Panc1 (cell line): ENCODE results near the gene TEN1.

ENCODE experiments used
- TF ChIP-seq, protein P1 (sequence below): fragments of 450-650 bp; IDR thresholded peaks from 2 replicates; pipeline ENCODE4 v1.5.1; 2017; ENCODE audit warnings: mild to moderate bottlenecking
- TF ChIP-seq, protein P2 (sequence below), 2 experiments: IDR thresholded peaks; 2 replicates each; pipeline ENCODE4 v1.6.1; 2011 to 2012; ENCODE audit warnings: low read depth in 2 of 2, control low read depth in 1 of 2, low read length in 1 of 2, mild to moderate bottlenecking in 1 of 2, moderate library complexity in 1 of 2; ENCODE audit not compliant: insufficient read depth in 1 of 2

DNA sequence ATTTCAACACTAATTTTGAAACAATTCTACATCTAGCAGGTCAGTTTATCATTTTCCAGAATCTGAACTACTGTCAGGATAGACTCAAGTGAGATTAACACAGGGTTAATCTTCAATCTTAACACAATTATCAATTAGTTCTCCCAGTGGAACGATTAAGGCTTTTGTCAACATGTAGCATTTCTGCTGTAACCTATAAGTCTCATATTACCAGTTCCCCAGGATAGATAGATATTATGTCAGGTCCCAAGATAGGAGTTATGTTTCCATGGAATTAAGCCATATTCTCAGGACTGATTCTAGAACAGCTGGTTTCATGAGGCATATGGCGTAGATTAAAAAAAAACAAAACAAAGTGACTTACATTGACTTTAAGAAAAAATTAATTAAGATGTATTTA, 33.8 kb upstream of the TEN1 start:
- TF ChIP-seq, protein P1, sequence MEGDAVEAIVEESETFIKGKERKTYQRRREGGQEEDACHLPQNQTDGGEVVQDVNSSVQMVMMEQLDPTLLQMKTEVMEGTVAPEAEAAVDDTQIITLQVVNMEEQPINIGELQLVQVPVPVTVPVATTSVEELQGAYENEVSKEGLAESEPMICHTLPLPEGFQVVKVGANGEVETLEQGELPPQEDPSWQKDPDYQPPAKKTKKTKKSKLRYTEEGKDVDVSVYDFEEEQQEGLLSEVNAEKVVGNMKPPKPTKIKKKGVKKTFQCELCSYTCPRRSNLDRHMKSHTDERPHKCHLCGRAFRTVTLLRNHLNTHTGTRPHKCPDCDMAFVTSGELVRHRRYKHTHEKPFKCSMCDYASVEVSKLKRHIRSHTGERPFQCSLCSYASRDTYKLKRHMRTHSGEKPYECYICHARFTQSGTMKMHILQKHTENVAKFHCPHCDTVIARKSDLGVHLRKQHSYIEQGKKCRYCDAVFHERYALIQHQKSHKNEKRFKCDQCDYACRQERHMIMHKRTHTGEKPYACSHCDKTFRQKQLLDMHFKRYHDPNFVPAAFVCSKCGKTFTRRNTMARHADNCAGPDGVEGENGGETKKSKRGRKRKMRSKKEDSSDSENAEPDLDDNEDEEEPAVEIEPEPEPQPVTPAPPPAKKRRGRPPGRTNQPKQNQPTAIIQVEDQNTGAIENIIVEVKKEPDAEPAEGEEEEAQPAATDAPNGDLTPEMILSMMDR: no peak
- TF ChIP-seq, protein P2, sequence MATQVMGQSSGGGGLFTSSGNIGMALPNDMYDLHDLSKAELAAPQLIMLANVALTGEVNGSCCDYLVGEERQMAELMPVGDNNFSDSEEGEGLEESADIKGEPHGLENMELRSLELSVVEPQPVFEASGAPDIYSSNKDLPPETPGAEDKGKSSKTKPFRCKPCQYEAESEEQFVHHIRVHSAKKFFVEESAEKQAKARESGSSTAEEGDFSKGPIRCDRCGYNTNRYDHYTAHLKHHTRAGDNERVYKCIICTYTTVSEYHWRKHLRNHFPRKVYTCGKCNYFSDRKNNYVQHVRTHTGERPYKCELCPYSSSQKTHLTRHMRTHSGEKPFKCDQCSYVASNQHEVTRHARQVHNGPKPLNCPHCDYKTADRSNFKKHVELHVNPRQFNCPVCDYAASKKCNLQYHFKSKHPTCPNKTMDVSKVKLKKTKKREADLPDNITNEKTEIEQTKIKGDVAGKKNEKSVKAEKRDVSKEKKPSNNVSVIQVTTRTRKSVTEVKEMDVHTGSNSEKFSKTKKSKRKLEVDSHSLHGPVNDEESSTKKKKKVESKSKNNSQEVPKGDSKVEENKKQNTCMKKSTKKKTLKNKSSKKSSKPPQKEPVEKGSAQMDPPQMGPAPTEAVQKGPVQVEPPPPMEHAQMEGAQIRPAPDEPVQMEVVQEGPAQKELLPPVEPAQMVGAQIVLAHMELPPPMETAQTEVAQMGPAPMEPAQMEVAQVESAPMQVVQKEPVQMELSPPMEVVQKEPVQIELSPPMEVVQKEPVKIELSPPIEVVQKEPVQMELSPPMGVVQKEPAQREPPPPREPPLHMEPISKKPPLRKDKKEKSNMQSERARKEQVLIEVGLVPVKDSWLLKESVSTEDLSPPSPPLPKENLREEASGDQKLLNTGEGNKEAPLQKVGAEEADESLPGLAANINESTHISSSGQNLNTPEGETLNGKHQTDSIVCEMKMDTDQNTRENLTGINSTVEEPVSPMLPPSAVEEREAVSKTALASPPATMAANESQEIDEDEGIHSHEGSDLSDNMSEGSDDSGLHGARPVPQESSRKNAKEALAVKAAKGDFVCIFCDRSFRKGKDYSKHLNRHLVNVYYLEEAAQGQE (IDR thresholded peaks at IDR 0.05; ENCODE audit: insufficient read depth in 1 of 2, low read depth in 2 of 2, low read length in 1 of 2): no peak
